ENCODE results near the gene RFLNA.

DNA sequence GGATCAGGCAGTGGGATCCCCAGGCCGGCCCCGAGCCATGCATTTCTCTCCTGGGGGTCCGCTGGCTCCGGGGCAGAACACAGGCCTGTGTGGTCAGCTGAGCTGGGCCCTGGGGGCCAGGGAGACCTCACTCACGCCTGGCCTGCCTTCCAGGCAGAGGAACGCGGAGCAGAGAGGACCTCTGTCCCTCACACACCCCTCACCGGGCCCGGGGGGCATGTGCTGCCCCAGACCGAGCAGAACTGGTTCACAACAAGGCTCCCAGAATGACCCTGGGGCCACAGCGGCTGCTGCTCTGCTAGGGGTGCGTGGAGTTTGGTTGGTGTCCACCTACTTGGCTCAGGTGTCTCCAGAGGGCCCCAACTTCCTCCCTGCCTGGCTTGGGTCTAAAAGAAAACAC, 33.0 kb upstream of the RFLNA start:
- no peak for TF ChIP-seq POLR2AphosphoS5 (IDR thresholded peaks at IDR 0.05; ENCODE audit: low read depth, low read length)
- TF ChIP-seq POLR2A (IDR thresholded peaks at IDR 0.05; ENCODE audit: low read depth, low read length), result no peak
- no peak for TF ChIP-seq TAF1 (IDR thresholded peaks at IDR 0.05; ENCODE audit: borderline replicate concordance, low read depth, low read length)

Data from GM12892 (cell line).